HEK293 (cell line): ENCODE results near the gene TRAPPC4.
"Not testable (repeated sequence)": the region's sequence is repeated elsewhere in the genome, so short reads cannot be mapped to it uniquely, and the experiment has no call there.

Experiments
- CTCF ChIA-PET: fragments of 350-600 bp; formaldehyde crosslinking; extraction: SDS; loops from one replicate; lab custom pipeline; 2021; ENCODE audit warnings: antibody characterized with exemption; lab: Yijun Ruan, JAX
- POLR2A ChIA-PET: fragments of 300-600 bp; formaldehyde crosslinking; extraction: SDS; loops from one replicate; lab custom pipeline; 2020; ENCODE audit warnings: antibody characterized with exemption, inconsistent platforms; lab: Yijun Ruan, JAX
- H3K27ac ChIP-seq: fragments of 200-500 bp; sonication (Bioruptor generic); 2 replicates; pipeline ENCODE4 v1.5.1; 2014; ENCODE audit warnings: low read depth, low read length, control low read depth, inconsistent platforms; ENCODE audit errors: extremely low read depth
- H3K36me3 ChIP-seq, 2 experiments: fragments of 200-500 bp in 1 of 2; sonication (Bioruptor generic) in 1 of 2; 1 replicate in 1 of 2; 2 replicates in 1 of 2; pipeline ENCODE4 v1.5.1; 2014 to 2017; ENCODE audit warnings: inconsistent platforms in 2 of 2, low read length in 2 of 2; ENCODE audit not compliant: control insufficient read depth in 2 of 2, insufficient read depth in 1 of 2
- H3K4me1 ChIP-seq: fragments of 200-500 bp; sonication (Bioruptor generic); 2 replicates; pipeline ENCODE4 v1.5.1; 2014; ENCODE audit warnings: mild to moderate bottlenecking, low read length, inconsistent platforms; ENCODE audit not compliant: control insufficient read depth, insufficient read depth
- H3K4me3 ChIP-seq: 2 replicates; pipeline ENCODE4 v1.5.1; 2011; ENCODE audit warnings: low read depth, mild to moderate bottlenecking, control low read depth, low read length, moderate library complexity
- H3K9me3 ChIP-seq: fragments of 200-500 bp; sonication (Bioruptor generic); 2 replicates; pipeline ENCODE4 v1.5.1; 2014; ENCODE audit warnings: low read depth, low read length, inconsistent platforms; ENCODE audit not compliant: control insufficient read depth, insufficient read depth
- HIC1 ChIP-seq: fragments of 450-650 bp; formaldehyde crosslinking; IDR thresholded peaks from 2 replicates; pipeline ENCODE4 v1.5.1; 2016; ENCODE audit warnings: missing biosample characterization, missing genetic modification characterization
- HOXA7 ChIP-seq: sonication (generic); formaldehyde crosslinking; IDR thresholded peaks from 2 replicates; pipeline ENCODE4 v1.8.1; 2022; ENCODE audit warnings: missing genetic modification reagents, borderline replicate concordance
- KLF8 ChIP-seq: fragments of 450-650 bp; formaldehyde crosslinking; IDR thresholded peaks from 2 replicates; pipeline ENCODE4 v1.5.1; 2016; ENCODE audit warnings: missing biosample characterization, missing genetic modification characterization
- PATZ1 ChIP-seq: fragments of 450-650 bp; formaldehyde crosslinking; IDR thresholded peaks from 2 replicates; pipeline ENCODE4 v1.5.1; 2016; ENCODE audit warnings: missing biosample characterization, missing genetic modification characterization
- ZBTB17 ChIP-seq: fragments of 450-650 bp; formaldehyde crosslinking; IDR thresholded peaks from 2 replicates; pipeline ENCODE4 v1.5.1; 2016; ENCODE audit warnings: missing biosample characterization, missing genetic modification characterization
- ZBTB20 ChIP-seq: fragments of 450-650 bp; formaldehyde crosslinking; IDR thresholded peaks from 2 replicates; pipeline ENCODE4 v1.5.1; 2016; ENCODE audit warnings: missing biosample characterization, missing genetic modification characterization
- ZNF133 ChIP-seq: fragments of 450-650 bp; formaldehyde crosslinking; IDR thresholded peaks from 2 replicates; pipeline ENCODE4 v1.5.1; 2016; ENCODE audit warnings: missing biosample characterization, missing genetic modification characterization
- ZNF174 ChIP-seq: fragments of 450-650 bp; formaldehyde crosslinking; IDR thresholded peaks from 2 replicates; pipeline ENCODE4 v1.5.0; 2017; ENCODE audit warnings: missing biosample characterization, mild to moderate bottlenecking, missing genetic modification characterization
- ZNF211 ChIP-seq: fragments of 450-650 bp; formaldehyde crosslinking; IDR thresholded peaks from 2 replicates; pipeline ENCODE4 v1.5.1; 2016; ENCODE audit warnings: low read depth, missing biosample characterization, missing genetic modification characterization
- ZNF324 ChIP-seq: fragments of 450-650 bp; formaldehyde crosslinking; IDR thresholded peaks from 2 replicates; pipeline ENCODE4 v1.5.1; 2016; ENCODE audit warnings: missing biosample characterization, missing genetic modification characterization
- ZNF37A ChIP-seq: fragments of 450-650 bp; IDR thresholded peaks from 2 replicates; pipeline ENCODE4 v1.5.1; 2018; ENCODE audit warnings: missing biosample characterization, missing genetic modification characterization
- ZNF555 ChIP-seq: fragments of 450-650 bp; formaldehyde crosslinking; conservative IDR thresholded peaks from 2 replicates; pipeline ENCODE4 v1.5.1; 2017; ENCODE audit warnings: missing biosample characterization, mild to moderate bottlenecking, missing genetic modification characterization, inconsistent platforms
- ZNF610 ChIP-seq: fragments of 450-650 bp; formaldehyde crosslinking; IDR thresholded peaks from 2 replicates; pipeline ENCODE4 v1.5.1; 2016; ENCODE audit warnings: missing biosample characterization, missing genetic modification characterization, borderline replicate concordance
- ZNF692 ChIP-seq: fragments of 450-650 bp; formaldehyde crosslinking; IDR thresholded peaks from 2 replicates; pipeline ENCODE4 v1.5.1; 2016; ENCODE audit warnings: missing biosample characterization, missing genetic modification characterization
- TF ChIP-seq, protein P1 (sequence below): fragments of 450-650 bp; formaldehyde crosslinking; IDR thresholded peaks from 2 replicates; pipeline ENCODE4 v1.5.1; 2017; ENCODE audit warnings: missing biosample characterization, missing genetic modification characterization
- TF ChIP-seq, protein P2 (sequence below): fragments of 450-650 bp; formaldehyde crosslinking; IDR thresholded peaks from 2 replicates; pipeline ENCODE4 v1.5.1; 2017; ENCODE audit warnings: missing biosample characterization, missing genetic modification characterization

Gene TRAPPC4

DNA sequence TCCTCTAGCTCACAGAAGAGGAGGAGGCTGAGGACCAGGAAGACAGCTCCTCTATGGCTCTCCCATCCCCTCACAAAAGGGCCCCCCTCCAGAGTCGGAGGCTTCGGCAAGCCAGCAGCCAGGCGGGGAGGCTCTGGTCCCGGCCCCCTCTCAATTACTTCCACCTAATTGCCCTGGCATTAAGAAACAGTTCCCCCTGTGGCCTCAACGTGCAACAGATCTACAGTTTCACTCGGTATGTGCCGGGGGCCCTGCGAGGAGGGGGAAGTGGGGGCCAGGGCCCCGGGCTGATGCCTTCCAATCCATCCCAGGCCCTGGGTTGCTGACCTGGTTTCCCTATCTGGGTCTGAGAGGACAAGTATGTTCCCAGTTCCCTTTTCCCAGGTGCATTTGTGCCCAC is 39.1 kb upstream of the TRAPPC4 start (continued):
- TF ChIP-seq, protein P1, sequence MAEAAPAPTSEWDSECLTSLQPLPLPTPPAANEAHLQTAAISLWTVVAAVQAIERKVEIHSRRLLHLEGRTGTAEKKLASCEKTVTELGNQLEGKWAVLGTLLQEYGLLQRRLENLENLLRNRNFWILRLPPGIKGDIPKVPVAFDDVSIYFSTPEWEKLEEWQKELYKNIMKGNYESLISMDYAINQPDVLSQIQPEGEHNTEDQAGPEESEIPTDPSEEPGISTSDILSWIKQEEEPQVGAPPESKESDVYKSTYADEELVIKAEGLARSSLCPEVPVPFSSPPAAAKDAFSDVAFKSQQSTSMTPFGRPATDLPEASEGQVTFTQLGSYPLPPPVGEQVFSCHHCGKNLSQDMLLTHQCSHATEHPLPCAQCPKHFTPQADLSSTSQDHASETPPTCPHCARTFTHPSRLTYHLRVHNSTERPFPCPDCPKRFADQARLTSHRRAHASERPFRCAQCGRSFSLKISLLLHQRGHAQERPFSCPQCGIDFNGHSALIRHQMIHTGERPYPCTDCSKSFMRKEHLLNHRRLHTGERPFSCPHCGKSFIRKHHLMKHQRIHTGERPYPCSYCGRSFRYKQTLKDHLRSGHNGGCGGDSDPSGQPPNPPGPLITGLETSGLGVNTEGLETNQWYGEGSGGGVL (tag by site-specific recombination) = peak; percentile 93
- no peak for TF ChIP-seq HIC1 (tag by site-specific recombination)
- TF ChIP-seq ZBTB20 (tag by site-specific recombination) = peak; percentile 95
- TF ChIP-seq ZNF133 (tag by site-specific recombination) = no peak
- no peak for TF ChIP-seq ZNF174 (tag by site-specific recombination)
- peak; percentile 65 for TF ChIP-seq PATZ1 (tag by site-specific recombination)
- no peak for TF ChIP-seq KLF8 (tag by site-specific recombination)
- TF ChIP-seq, protein P2, sequence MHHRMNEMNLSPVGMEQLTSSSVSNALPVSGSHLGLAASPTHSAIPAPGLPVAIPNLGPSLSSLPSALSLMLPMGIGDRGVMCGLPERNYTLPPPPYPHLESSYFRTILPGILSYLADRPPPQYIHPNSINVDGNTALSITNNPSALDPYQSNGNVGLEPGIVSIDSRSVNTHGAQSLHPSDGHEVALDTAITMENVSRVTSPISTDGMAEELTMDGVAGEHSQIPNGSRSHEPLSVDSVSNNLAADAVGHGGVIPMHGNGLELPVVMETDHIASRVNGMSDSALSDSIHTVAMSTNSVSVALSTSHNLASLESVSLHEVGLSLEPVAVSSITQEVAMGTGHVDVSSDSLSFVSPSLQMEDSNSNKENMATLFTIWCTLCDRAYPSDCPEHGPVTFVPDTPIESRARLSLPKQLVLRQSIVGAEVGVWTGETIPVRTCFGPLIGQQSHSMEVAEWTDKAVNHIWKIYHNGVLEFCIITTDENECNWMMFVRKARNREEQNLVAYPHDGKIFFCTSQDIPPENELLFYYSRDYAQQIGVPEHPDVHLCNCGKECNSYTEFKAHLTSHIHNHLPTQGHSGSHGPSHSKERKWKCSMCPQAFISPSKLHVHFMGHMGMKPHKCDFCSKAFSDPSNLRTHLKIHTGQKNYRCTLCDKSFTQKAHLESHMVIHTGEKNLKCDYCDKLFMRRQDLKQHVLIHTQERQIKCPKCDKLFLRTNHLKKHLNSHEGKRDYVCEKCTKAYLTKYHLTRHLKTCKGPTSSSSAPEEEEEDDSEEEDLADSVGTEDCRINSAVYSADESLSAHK (tag by site-specific recombination) = peak; percentile 52
- TF ChIP-seq ZNF555 = no peak
- TF ChIP-seq ZNF37A = no peak
- TF ChIP-seq ZBTB17 (tag by site-specific recombination) = peak; percentile 53; the same call in 1 of the 2 replicates
- no peak for TF ChIP-seq ZNF610 (tag by site-specific recombination)
- peak; percentile 25; the same call in 1 of the 2 replicates for TF ChIP-seq ZNF692 (tag by site-specific recombination)
- no peak for TF ChIP-seq HOXA7 (CRISPR knock-in tag)
- no peak for TF ChIP-seq ZNF211 (tag by site-specific recombination)
- TF ChIP-seq, all 188 proteins: peak for 8

DNA sequence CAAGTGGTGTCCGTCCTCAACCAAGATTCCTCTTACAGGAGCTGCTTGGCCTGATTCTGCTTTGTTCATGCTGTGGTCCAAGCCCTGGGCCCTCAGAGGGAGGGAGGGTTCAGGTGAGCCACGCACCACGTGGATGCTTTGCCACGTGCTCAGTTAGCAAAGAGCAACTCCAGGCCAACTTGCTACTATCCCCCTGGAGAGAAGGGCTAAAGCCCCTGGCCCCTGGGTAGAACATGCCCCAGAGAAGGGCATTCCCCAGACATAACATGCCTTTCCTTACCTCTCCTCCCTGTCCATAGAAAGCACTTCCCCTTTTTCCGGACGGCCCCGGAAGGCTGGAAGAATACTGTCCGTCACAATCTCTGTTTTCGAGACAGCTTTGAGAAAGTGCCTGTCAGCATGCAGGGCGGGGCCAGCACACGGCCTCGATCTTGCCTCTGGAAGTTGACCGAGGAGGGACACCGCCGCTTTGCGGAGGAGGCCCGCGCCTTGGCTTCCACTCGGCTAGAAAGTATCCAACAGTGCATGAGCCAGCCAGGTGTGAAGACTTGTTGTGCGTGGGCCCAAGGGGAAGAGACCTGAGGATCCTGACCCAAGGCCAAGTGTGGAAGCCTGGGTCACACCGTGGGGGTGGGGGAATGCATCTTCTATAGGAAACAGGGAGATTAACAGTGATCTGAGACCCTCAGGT is 38.2 kb upstream of the TRAPPC4 start:
- H3K36me3 ChIP-seq = no peaks in the 10 kb centered on the region
- ChIA-PET POLR2A (no interaction called here), CTCF (interaction anchor here (0.7 kb wide), 1 partner anchor 361 kb away, joined by 3 read pairs; no protein-coding TSS in a partner anchor)
- no peak for TF ChIP-seq ZNF324 (tag by site-specific recombination)
- TF ChIP-seq, all 188 proteins: peak for 0
- Histone ChIP-seq H3K4me1 (no peaks in the 10 kb centered on the region), H3K9me3 (no peaks in the 10 kb centered on the region), H3K4me3 (no peak overlapping the region), H3K27ac (no peak overlapping the region)

GRCh38 chr11:118984337-118984736 is 34.2 kb upstream of the TRAPPC4 start:
- CTCF ChIA-PET = interaction anchor here (0.6 kb wide), 1 partner anchor 463 kb away, joined by 4 read pairs; no protein-coding TSS in a partner anchor

More at GRCh38 chr11:118984337-118984736, 34.2 kb upstream of the TRAPPC4 start:
- H3K9me3 ChIP-seq, H3K36me3 ChIP-seq, H3K4me3 ChIP-seq, H3K4me1 ChIP-seq, H3K27ac ChIP-seq: not testable (repeated sequence)
- POLR2A ChIA-PET = interaction anchor here (2.6 kb wide), 1 partner anchor 13 kb away, joined by 12 read pairs; the partner anchor contains the start of gene CENATAC
